GM15510 (cell line): Measurements from ENCODE around the gene TRABD2B.

Experiments
- POLR2A ChIP-seq: IDR thresholded peaks from 3 replicates; pipeline ENCODE4 v1.6.1; 2011; ENCODE audit warnings: borderline replicate concordance; ENCODE audit not compliant: insufficient read length; ENCODE audit errors: extremely low read depth

TRABD2B gene

GRCh38 chr1:47839433-47839760 lies 157.8 kb downstream of the TRABD2B start:
- TF ChIP-seq POLR2A = no peak

GRCh38 chr1:47838562-47839432 lies 158.4 kb downstream of the TRABD2B start:
- TF ChIP-seq POLR2A = no peak

DNA sequence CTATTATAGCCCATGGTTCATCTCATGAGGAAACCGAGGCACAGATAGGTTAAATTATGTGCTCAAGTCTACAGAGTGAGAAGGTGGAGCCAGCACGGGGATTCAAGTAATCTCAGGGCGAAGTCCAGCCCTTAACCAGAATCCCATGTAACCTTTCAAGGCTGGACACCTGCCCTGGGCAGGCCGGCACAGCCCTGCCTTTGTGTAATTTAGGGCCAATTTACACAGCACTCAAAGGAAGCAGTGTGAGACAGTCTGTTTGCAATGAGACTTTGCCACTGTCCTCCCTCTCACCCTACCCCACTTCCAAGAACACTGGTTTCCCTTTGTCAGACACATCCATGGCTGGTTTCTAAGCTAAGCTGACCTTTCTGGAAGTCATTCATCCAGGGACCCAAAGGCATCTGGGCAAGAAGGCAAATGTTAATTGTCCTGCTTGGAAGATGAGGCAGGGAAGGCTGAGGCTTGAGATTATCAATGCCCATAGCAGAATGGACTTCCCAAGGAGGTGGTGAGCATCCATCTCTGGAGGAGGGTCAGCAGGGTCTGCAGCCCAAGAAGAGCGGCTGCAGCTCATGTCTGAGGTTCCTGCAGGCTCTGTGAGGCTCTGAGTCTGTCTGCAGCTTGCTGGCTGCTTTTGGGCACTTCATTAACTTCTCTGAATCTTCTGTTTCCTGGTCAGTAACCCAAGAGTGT lies 159.2 kb downstream of the TRABD2B start:
- TF ChIP-seq POLR2A = no peak

DNA sequence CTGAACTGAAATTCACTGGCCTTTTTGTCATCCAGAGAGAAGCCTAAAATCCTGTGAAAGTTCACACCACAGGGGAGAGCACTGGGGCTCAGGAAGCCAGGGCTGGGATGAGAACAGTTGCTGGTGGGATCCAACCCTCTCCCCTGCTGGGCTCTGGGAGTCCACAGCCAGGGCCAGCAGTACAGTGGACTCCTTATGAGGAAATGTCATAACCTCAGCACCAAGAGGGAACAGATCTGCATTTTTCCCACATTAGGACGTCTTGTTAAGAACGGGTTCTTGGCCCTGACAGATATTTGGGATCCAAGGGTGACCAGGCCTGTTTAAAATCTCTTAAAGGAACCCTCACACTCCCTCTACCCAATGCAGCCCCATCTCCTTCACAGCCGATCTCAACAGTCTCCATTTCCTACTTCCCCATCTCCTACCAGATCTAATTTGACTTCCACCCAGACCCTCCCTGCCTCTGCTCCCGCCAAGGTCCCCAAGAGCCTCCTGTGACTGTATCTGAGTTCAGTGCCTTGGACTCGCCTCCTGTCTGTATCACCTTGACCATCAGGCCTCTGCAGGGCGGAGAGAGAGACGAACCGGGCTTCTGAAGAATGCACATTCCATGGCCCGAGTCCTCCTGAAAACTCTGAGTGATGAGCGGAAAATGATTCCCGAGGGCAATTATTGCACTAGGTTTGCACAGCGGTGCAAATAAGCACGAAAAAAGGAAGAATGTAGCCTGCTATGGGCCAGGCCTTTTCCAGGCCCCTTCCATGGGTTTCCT lies 159.9 kb downstream of the TRABD2B start:
- no peak for TF ChIP-seq POLR2A

GRCh38 chr1:47835409-47835808 lies 161.8 kb downstream of the TRABD2B start:
- TF ChIP-seq POLR2A = no peak

GRCh38 chr1:47834326-47834725 lies 162.9 kb downstream of the TRABD2B start:
- no peak for TF ChIP-seq POLR2A

GRCh38 chr1:47830641-47831333 lies 166.4 kb downstream of the TRABD2B start:
- TF ChIP-seq POLR2A = no peak

- no peak for TF ChIP-seq POLR2A
Observed at GRCh38 chr1:47830021-47830420, 167.2 kb downstream of the TRABD2B start.

DNA sequence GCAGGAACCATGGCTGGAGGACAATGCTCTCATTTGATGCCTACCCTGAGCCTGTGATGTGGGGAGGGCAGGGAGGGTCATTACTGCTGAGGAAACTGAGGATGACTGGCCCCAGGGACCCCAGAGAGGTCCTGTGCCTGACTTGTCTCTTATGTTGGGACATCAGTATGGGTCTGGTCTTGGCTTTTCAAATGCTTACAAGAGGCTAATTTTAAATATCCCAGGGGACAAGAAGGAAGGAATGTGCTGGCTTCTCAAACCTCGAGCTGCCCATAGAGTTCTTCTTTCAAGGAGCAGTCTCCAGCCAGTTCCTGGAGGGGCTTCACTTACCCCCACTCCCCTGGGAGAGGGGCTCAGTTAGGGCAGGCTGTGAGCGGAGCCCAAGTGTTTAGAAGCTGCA lies 168.2 kb downstream of the TRABD2B start:
- no peak for TF ChIP-seq POLR2A

DNA sequence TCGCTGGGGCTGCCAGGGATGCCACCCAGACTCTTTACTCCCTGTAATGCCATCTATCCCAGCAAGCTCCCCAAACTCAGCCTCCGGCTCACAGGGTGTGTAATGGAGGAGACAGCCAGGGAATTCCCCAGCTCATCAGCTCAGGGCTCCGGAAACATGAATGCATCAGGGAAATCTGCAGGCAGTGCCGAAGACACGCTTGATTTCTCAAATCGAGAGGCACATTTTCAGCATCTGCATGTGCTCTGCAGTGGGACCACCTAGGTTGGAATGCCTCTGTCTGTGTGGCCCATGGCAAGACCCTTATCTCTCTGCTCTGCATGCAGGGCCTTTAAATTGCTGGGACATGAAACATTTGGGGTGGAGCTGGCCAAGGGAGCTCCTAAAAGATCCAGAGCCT lies 170.1 kb downstream of the TRABD2B start:
- no peak for TF ChIP-seq POLR2A

DNA sequence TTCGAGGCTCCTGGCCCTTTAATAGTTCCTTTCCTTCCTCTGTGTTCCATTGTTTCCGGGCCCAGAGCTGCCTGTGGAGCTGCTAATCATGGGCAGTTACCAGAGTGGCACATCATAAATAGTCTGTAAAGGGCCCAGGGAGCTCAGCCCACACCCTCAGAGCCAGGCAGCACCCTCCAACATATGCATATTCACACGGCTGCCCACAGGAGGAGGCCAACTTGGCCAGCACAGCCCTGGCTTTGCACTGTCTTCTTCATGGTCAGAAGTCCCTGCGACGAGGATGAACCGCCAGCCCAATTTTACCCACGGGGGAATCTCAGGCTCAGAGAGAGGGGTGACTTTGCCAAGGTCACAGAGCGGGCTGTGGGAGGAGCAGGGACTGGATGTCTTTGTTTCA lies 172.5 kb downstream of the TRABD2B start:
- TF ChIP-seq POLR2A = no peak

GRCh38 chr1:47824297-47824696 lies 172.9 kb downstream of the TRABD2B start:
- no peak for TF ChIP-seq POLR2A

DNA sequence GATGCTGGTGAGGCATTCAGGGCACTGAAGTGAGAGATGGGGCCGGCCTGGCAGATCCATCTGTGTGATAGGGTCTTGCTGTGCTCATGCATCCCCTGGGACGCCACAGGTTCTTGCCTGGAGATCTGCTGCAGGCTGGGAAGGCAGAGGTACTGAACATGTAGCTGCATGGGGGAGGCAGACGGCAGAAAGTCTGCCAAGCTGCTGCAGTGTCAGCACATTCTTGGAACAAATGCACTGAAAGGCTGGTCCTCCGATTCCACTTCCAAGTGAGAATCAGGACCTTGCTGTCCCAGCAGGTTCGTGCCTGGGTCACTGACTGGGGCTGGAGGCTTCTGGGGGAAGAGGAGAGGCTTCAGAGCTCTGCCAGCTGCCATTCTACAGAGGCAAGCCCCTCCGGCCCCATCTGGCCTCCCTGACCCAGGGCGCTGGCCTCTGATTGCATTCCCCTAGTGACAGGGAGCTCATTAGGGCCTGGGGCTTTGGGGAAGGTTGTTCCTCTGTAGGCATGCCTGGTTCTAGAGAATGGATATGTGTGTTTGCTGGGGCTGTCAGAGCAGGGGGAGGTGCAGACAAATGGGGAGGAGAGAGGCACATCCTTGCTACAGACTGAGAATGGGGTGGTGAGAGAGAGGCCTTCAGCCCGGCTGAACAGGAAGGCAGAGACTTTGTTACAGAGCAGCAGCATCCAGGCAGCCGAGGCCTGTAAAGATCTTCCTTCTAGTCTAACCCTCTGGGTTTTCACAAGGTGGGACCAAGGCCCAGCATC lies 174.0 kb downstream of the TRABD2B start:
- no peak for TF ChIP-seq POLR2A

DNA sequence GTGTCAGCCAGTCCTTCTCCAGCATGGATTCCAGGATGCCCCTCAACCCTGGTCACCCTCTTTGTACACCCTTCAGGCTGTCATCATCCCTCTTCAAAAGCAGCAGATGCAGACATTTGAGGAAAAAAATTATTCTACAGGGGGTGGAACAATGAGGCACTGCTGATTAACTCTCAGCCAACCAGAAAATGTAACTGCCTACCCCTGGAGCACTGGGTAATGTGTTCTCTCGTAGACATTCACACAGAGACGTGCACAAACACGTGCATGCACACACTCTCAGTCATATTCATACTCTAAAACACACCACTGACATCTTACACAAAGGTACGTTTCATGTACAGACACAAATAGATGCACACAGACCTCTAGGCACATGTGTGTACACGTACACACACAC lies 175.4 kb downstream of the TRABD2B start:
- TF ChIP-seq POLR2A = no peak
